ENCODE measurements around the gene HOXA4. TPM values are rescaled to one million over a fixed set of nuclear protein-coding genes. Genes with fewer than 3 reads are reported as not detected.

Gene HOXA4
- total and polyA plus RNA-seq, 10 of the 15 experiments (the other 5 are each of a cell fraction or from before 2014, with no cell fraction given) = 0.07 TPM; not detected in 9

- ChIA-PET CTCF (interaction anchor here (0.8 to 5.5 kb wide), 2 partner anchors 294 to 298 kb away, joined by 3 to 38 read pairs; no protein-coding TSS in a partner anchor), POLR2A (no interaction called here), RAD21 (ENCODE audit: unreplicated experiment) (no interaction called here), SMC1A (ENCODE audit: uncharacterized antibody, unreplicated experiment) (no interaction called here)
- Histone ChIP-seq H2AFZ (ENCODE audit: control insufficient read depth, low read depth, low read length) (no peak overlapping the region), H3K27ac (ENCODE audit: control insufficient read depth, insufficient read depth) (no peak overlapping the region), H3K36me3 (ENCODE audit: control insufficient read depth in 2 of 2, insufficient read depth in 2 of 2, low read length in 1 of 2) (no peaks in the 10 kb centered on the region), H3K79me2 (ENCODE audit: control insufficient read depth, insufficient read depth, low read length) (no peaks in the 10 kb centered on the region), H3K9ac (ENCODE audit: control insufficient read depth, insufficient read depth, low read length) (no peak overlapping the region), H3K27me3 (replicated peaks in 1 of 2; ENCODE audit: control insufficient read depth in 2 of 2, insufficient read depth in 2 of 2, low read length in 1 of 2) (peaks cover 19 to 58% of the 10 kb centered on the region in 2 experiments), H3K4me3 (no peak overlapping the region), H3K9me3 (replicated peaks; ENCODE audit: control insufficient read depth, insufficient read depth, low read length) (no peaks in the 10 kb centered on the region; the same call in 2 of the 3 replicates), H3K4me2 (ENCODE audit: control insufficient read depth, insufficient read depth) (no peak overlapping the region), H3K4me1 (ENCODE audit: control insufficient read depth, insufficient read depth, low read length) (no peaks in the 10 kb centered on the region; the same call in 1 of the 2 replicates), H4K20me1 (ENCODE audit: control insufficient read depth, insufficient read depth) (no peaks in the 10 kb centered on the region)
- 74% methylated on average over 3 of the region's 3 CpGs for WGBS (ENCODE audit: insufficient coverage, insufficient replicate concordance, low lambda C conversion rate, missing lambda C conversion rate)
- intact Hi-C loops (cut with micrococcal nuclease; ENCODE audit: unreplicated experiment) = no loop called here
- FAIRE-seq = no peak
- no peak for DNase-seq (ENCODE audit: low read depth, low spot score)
- in situ Hi-C loops (cut with MboI) = loop anchor here (25.0 kb wide), 1 partner anchor 1066 kb away; no protein-coding TSS in a partner anchor
- BruUV-seq (replicated peaks) = no TSS peak
- ATAC-seq = no peak
- TF ChIP-seq POLR2A (IDR thresholded peaks at IDR 0.05; ENCODE audit: low read depth, low read length) (no peak), EZH2 (IDR thresholded peaks at IDR 0.05; ENCODE audit: borderline replicate concordance, control insufficient read depth, low read depth, low read length) (no peak), MEF2A (IDR thresholded peaks at IDR 0.05; ENCODE audit: insufficient read depth, low read depth, low read length) (no peak), GABPA (IDR thresholded peaks at IDR 0.05; ENCODE audit: low read depth) (no peak), ZBTB4 (CRISPR knock-in tag; IDR thresholded peaks at IDR 0.05) (no peak), RAD21 (IDR thresholded peaks at IDR 0.05; ENCODE audit: insufficient read depth, low read depth, low read length) (no peak), MYB (IDR thresholded peaks at IDR 0.05; ENCODE audit: borderline replicate concordance, low read depth, low read length) (no peak), NR2F1 (conservative IDR thresholded peaks at IDR 0.05) (no peak), PAX5 (IDR thresholded peaks at IDR 0.05; ENCODE audit: borderline replicate concordance, low read depth, low read length) (no peak), NR2C1 (IDR thresholded peaks at IDR 0.05) (no peak)
- TF ChIP-seq, protein P1, sequence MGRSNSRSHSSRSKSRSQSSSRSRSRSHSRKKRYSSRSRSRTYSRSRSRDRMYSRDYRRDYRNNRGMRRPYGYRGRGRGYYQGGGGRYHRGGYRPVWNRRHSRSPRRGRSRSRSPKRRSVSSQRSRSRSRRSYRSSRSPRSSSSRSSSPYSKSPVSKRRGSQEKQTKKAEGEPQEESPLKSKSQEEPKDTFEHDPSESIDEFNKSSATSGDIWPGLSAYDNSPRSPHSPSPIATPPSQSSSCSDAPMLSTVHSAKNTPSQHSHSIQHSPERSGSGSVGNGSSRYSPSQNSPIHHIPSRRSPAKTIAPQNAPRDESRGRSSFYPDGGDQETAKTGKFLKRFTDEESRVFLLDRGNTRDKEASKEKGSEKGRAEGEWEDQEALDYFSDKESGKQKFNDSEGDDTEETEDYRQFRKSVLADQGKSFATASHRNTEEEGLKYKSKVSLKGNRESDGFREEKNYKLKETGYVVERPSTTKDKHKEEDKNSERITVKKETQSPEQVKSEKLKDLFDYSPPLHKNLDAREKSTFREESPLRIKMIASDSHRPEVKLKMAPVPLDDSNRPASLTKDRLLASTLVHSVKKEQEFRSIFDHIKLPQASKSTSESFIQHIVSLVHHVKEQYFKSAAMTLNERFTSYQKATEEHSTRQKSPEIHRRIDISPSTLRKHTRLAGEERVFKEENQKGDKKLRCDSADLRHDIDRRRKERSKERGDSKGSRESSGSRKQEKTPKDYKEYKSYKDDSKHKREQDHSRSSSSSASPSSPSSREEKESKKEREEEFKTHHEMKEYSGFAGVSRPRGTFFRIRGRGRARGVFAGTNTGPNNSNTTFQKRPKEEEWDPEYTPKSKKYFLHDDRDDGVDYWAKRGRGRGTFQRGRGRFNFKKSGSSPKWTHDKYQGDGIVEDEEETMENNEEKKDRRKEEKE (IDR thresholded peaks at IDR 0.05) = no peak
- TF ChIP-seq, protein P2, sequence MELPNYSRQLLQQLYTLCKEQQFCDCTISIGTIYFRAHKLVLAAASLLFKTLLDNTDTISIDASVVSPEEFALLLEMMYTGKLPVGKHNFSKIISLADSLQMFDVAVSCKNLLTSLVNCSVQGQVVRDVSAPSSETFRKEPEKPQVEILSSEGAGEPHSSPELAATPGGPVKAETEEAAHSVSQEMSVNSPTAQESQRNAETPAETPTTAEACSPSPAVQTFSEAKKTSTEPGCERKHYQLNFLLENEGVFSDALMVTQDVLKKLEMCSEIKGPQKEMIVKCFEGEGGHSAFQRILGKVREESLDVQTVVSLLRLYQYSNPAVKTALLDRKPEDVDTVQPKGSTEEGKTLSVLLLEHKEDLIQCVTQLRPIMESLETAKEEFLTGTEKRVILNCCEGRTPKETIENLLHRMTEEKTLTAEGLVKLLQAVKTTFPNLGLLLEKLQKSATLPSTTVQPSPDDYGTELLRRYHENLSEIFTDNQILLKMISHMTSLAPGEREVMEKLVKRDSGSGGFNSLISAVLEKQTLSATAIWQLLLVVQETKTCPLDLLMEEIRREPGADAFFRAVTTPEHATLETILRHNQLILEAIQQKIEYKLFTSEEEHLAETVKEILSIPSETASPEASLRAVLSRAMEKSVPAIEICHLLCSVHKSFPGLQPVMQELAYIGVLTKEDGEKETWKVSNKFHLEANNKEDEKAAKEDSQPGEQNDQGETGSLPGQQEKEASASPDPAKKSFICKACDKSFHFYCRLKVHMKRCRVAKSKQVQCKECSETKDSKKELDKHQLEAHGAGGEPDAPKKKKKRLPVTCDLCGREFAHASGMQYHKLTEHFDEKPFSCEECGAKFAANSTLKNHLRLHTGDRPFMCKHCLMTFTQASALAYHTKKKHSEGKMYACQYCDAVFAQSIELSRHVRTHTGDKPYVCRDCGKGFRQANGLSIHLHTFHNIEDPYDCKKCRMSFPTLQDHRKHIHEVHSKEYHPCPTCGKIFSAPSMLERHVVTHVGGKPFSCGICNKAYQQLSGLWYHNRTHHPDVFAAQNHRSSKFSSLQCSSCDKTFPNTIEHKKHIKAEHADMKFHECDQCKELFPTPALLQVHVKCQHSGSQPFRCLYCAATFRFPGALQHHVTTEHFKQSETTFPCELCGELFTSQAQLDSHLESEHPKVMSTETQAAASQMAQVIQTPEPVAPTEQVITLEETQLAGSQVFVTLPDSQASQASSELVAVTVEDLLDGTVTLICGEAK (IDR thresholded peaks at IDR 0.05; ENCODE audit: borderline replicate concordance) = no peak
- TF ChIP-seq, protein P3, sequence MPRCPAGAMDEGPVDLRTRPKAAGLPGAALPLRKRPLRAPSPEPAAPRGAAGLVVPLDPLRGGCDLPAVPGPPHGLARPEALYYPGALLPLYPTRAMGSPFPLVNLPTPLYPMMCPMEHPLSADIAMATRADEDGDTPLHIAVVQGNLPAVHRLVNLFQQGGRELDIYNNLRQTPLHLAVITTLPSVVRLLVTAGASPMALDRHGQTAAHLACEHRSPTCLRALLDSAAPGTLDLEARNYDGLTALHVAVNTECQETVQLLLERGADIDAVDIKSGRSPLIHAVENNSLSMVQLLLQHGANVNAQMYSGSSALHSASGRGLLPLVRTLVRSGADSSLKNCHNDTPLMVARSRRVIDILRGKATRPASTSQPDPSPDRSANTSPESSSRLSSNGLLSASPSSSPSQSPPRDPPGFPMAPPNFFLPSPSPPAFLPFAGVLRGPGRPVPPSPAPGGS (IDR thresholded peaks at IDR 0.05; ENCODE audit: borderline replicate concordance, insufficient read depth, low read depth, low read length, poor library complexity, severe bottlenecking) = no peak
Measured at GRCh38 chr7:27153526-27153925, 23.0 kb upstream of the HOXA4 start.
